SK-N-SH treated with all-trans-retinoic acid at 6 μM for 48 hours (cell line): ENCODE data around the gene CHSY1.

ENCODE experiments used
- RARB ChIP-seq: fragments of 250-450 bp; sonication (Bioruptor Pico); IDR thresholded peaks from 2 replicates; pipeline ENCODE4 v1.8.0; 2021; ENCODE audit warnings: mild to moderate bottlenecking, moderate library complexity
- ZFP3 ChIP-seq: fragments of 250-450 bp; sonication (Bioruptor Pico); IDR thresholded peaks from 2 replicates; pipeline ENCODE4 v1.5.0; 2020; ENCODE audit warnings: mild to moderate bottlenecking, moderate library complexity

DNA sequence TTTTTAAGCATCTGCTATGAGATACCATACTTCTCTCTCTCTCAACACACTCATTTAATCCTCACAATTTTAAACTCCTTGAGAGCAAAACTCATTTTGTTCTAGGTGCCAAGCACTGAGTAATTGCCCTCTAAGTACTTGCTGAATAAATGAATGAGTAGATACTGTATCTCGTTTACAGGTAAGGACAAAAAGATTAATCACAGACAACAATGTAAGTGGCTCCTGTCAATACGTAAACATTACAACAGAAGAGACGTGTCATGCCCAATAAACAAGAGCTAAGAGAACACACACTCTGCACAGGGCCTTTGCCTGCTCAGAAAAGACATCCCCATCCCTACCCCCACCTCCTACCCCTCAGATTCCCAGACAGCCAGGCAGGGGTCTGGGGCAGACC, 59.8 kb downstream of the CHSY1 start:
- TF ChIP-seq ZFP3 (CRISPR knock-in tag) = no peak
- TF ChIP-seq RARB (CRISPR knock-in tag) = no peak
